ENCODE measurements around the gene PEAR1.

DNA sequence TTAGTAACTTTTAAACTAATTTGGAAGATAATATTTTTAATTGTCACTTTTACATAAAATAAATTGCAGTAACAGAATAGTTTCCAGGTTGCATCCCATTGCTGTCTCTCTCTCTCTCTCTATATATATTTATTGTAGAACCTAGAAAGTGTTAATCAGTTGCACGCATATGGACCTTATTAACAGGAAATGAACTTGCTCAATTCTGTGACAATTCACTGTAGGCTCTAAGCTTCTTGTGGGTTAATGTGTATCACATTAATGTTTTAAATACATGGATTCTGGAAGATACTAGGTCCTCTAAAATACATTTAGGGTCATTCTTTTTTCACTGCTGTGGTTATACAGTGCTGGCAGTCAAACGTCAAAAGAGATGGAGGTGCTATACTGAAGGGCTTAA, 60.1 kb downstream of the PEAR1 start:
- TF ChIP-seq, protein P1, sequence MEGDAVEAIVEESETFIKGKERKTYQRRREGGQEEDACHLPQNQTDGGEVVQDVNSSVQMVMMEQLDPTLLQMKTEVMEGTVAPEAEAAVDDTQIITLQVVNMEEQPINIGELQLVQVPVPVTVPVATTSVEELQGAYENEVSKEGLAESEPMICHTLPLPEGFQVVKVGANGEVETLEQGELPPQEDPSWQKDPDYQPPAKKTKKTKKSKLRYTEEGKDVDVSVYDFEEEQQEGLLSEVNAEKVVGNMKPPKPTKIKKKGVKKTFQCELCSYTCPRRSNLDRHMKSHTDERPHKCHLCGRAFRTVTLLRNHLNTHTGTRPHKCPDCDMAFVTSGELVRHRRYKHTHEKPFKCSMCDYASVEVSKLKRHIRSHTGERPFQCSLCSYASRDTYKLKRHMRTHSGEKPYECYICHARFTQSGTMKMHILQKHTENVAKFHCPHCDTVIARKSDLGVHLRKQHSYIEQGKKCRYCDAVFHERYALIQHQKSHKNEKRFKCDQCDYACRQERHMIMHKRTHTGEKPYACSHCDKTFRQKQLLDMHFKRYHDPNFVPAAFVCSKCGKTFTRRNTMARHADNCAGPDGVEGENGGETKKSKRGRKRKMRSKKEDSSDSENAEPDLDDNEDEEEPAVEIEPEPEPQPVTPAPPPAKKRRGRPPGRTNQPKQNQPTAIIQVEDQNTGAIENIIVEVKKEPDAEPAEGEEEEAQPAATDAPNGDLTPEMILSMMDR (IDR thresholded peaks at IDR 0.05): no peak
- TF ChIP-seq POLR2AphosphoS5 (IDR thresholded peaks at IDR 0.05) (no peak), POLR2A (IDR thresholded peaks at IDR 0.05) (no peak)
